Right lobe of liver (tissue), 4 donors: ENCODE results near the gene KCNC3.

Source experiments
- POLR2A ChIP-seq: fragments of 450-650 bp; IDR thresholded peaks from one replicate; pipeline ENCODE4 v1.6.1; 2017; ENCODE audit warnings: antibody characterized with exemption, mild to moderate bottlenecking
- TF ChIP-seq, protein P1 (sequence below), 4 donors: fragments of 200-600 bp in 3 of 4; fragments of 450-650 bp in 1 of 4; IDR thresholded peaks; one replicate each; pipeline versions ENCODE4 v1.5.1 to v1.8.0; 2016 to 2022; ENCODE audit warnings: antibody characterized with exemption in 4 of 4, mild to moderate bottlenecking in 2 of 4
- donor health status: DM: no; HTN: no; CAD: no.
- donor health status: DM: no; HTN: no; CAD: no.
- donor health status: DM: no; HTN: yes; CAD: no.

DNA sequence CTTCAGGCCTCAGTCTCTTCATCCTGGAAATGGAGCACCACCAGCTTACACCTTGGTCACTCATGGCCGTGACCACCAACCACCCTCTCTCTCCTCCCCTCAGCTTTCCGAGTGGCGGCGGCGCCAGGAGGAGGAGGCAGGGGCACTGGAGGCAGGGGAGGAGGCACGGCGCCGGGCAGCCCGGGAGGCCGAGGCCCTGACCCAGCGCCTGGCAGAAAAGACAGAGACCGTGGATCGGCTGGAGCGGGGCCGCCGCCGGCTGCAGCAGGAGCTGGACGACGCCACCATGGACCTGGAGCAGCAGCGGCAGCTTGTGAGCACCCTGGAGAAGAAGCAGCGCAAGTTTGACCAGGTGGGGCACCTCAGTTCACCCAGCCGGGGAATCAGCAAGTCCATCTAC is 47.7 kb downstream of the KCNC3 start:
- TF ChIP-seq, protein P1, sequence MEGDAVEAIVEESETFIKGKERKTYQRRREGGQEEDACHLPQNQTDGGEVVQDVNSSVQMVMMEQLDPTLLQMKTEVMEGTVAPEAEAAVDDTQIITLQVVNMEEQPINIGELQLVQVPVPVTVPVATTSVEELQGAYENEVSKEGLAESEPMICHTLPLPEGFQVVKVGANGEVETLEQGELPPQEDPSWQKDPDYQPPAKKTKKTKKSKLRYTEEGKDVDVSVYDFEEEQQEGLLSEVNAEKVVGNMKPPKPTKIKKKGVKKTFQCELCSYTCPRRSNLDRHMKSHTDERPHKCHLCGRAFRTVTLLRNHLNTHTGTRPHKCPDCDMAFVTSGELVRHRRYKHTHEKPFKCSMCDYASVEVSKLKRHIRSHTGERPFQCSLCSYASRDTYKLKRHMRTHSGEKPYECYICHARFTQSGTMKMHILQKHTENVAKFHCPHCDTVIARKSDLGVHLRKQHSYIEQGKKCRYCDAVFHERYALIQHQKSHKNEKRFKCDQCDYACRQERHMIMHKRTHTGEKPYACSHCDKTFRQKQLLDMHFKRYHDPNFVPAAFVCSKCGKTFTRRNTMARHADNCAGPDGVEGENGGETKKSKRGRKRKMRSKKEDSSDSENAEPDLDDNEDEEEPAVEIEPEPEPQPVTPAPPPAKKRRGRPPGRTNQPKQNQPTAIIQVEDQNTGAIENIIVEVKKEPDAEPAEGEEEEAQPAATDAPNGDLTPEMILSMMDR (IDR thresholded peaks at IDR 0.05), result no peak
- no peak for TF ChIP-seq POLR2A
